Stimulated activated naive B cell treated with anti-CD40 and anti-IgM and Interleukin-4, amounts not matched to agents 10 μg/mL and 1 μg/mL and 100 μg/mL, for 72 hours (primary cell): Measurements from ENCODE around the gene ABLIM1.

ENCODE experiments used
- ATAC-seq, 2 donors: fragments of 150-1000 bp; cut with Tn5 transposase; replicated peaks; 2 replicates each; pipeline ENCODE4 v1.10.0; 2021; ENCODE audit warnings: moderate library complexity in 1 of 2
- DNase-seq: peaks from one replicate; pipeline ENCODE4 v3.0.0; 2021
- H3K27ac Mint-ChIP-seq: one replicate; pipeline ENCODE4 v1.8.0; 2022; ENCODE audit warnings: mild to moderate bottlenecking, mixed read lengths
- H3K27me3 Mint-ChIP-seq, 2 donors: one replicate each; pipeline ENCODE4 v1.8.0; 2022; ENCODE audit warnings: mixed read lengths in 2 of 2
- H3K36me3 Mint-ChIP-seq, 2 donors: one replicate each; pipeline ENCODE4 v1.8.0; 2022; ENCODE audit warnings: mixed read lengths in 2 of 2, mild to moderate bottlenecking in 1 of 2
- H3K4me1 Mint-ChIP-seq, 2 donors: one replicate each; pipeline ENCODE4 v1.8.0; 2022; ENCODE audit warnings: mixed read lengths in 2 of 2, mild to moderate bottlenecking in 1 of 2
- H3K4me3 Mint-ChIP-seq, 2 donors: one replicate each; pipeline ENCODE4 v1.8.0; 2022; ENCODE audit warnings: mild to moderate bottlenecking in 2 of 2, mixed read lengths in 2 of 2, moderate library complexity in 1 of 2
- H3K9me3 Mint-ChIP-seq, 2 donors: one replicate each; pipeline ENCODE4 v1.8.0; 2022; ENCODE audit warnings: mixed read lengths in 2 of 2, mild to moderate bottlenecking in 1 of 2

Gene ABLIM1

GRCh38 chr10:114458216-114458920 lies 199.7 kb downstream of the ABLIM1 start:
- no peak overlapping the region for H3K27ac Mint-ChIP-seq
- H3K4me3 Mint-ChIP-seq: no peak overlapping the region
- peaks cover 3 to 6% of the 10 kb centered on the region in 2 donors for H3K4me1 Mint-ChIP-seq
- H3K9me3 Mint-ChIP-seq: no peaks in the 10 kb centered on the region
- DNase-seq (no peak), ATAC-seq (no peak)
- peaks cover 30 to 41% of the 10 kb centered on the region in 2 donors for H3K36me3 Mint-ChIP-seq
- H3K27me3 Mint-ChIP-seq: no peaks in the 10 kb centered on the region

GRCh38 chr10:114453576-114453975 lies 204.5 kb downstream of the ABLIM1 start:
- ATAC-seq: no peak
- H3K4me3 Mint-ChIP-seq: no peak overlapping the region
- no peaks in the 10 kb centered on the region for H3K27me3 Mint-ChIP-seq
- H3K9me3 Mint-ChIP-seq: no peaks in the 10 kb centered on the region
- H3K4me1 Mint-ChIP-seq: no peaks in the 10 kb centered on the region
- H3K36me3 Mint-ChIP-seq: peaks cover 24 to 29% of the 10 kb centered on the region in 2 donors
- H3K27ac Mint-ChIP-seq: peak overlapping the region; percentile 1
- no peak for DNase-seq

- peaks cover 21 to 26% of the 10 kb centered on the region in 2 donors for H3K36me3 Mint-ChIP-seq
- no peaks in the 10 kb centered on the region for H3K4me1 Mint-ChIP-seq
- no peaks in the 10 kb centered on the region for H3K9me3 Mint-ChIP-seq
- no peaks in the 10 kb centered on the region for H3K27me3 Mint-ChIP-seq
- no peak overlapping the region for H3K27ac Mint-ChIP-seq
- DNase-seq: no peak
- no peak for ATAC-seq
- no peak overlapping the region for H3K4me3 Mint-ChIP-seq
Measured at GRCh38 chr10:114448897-114449296, 209.2 kb downstream of the ABLIM1 start.

GRCh38 chr10:114445332-114445731 lies 212.7 kb downstream of the ABLIM1 start:
- DNase-seq (no peak), ATAC-seq (no peak)
- peak overlapping the region; percentile 10 for H3K27ac Mint-ChIP-seq
- no peaks in the 10 kb centered on the region for H3K9me3 Mint-ChIP-seq
- H3K27me3 Mint-ChIP-seq: no peaks in the 10 kb centered on the region
- no peak overlapping the region for H3K4me3 Mint-ChIP-seq
- H3K4me1 Mint-ChIP-seq: no peaks in the 10 kb centered on the region
- peaks cover 20 to 26% of the 10 kb centered on the region in 2 donors for H3K36me3 Mint-ChIP-seq

- H3K9me3 Mint-ChIP-seq: no peaks in the 10 kb centered on the region
- H3K36me3 Mint-ChIP-seq: peaks cover 25 to 26% of the 10 kb centered on the region in 2 donors
Measured at GRCh38 chr10:114444819-114445218, 213.3 kb downstream of the ABLIM1 start.

GRCh38 chr10:114442091-114442630 lies 215.9 kb downstream of the ABLIM1 start:
- H3K36me3 Mint-ChIP-seq: peaks cover 33 to 43% of the 10 kb centered on the region in 2 donors
- no peaks in the 10 kb centered on the region for H3K27me3 Mint-ChIP-seq
- ATAC-seq (no peak), DNase-seq (no peak)
- no peak overlapping the region for H3K27ac Mint-ChIP-seq
- no peaks in the 10 kb centered on the region for H3K9me3 Mint-ChIP-seq
- no peaks in the 10 kb centered on the region for H3K4me1 Mint-ChIP-seq
- no peak overlapping the region for H3K4me3 Mint-ChIP-seq

More at GRCh38 chr10:114444819-114445218, 213.3 kb downstream of the ABLIM1 start:
- no peaks in the 10 kb centered on the region for H3K4me1 Mint-ChIP-seq
- no peak overlapping the region for H3K27ac Mint-ChIP-seq
- no peak for ATAC-seq
- H3K27me3 Mint-ChIP-seq: no peaks in the 10 kb centered on the region
- H3K4me3 Mint-ChIP-seq: no peak overlapping the region
- DNase-seq: no peak

- H3K9me3 Mint-ChIP-seq: no peaks in the 10 kb centered on the region
- no peak overlapping the region for H3K4me3 Mint-ChIP-seq
- ATAC-seq (no peak), DNase-seq (no peak)
- H3K27me3 Mint-ChIP-seq: no peaks in the 10 kb centered on the region
- peaks cover 36 to 47% of the 10 kb centered on the region in 2 donors for H3K36me3 Mint-ChIP-seq
- no peaks in the 10 kb centered on the region for H3K4me1 Mint-ChIP-seq
- no peak overlapping the region for H3K27ac Mint-ChIP-seq
Measured at GRCh38 chr10:114441107-114441506, 217.0 kb downstream of the ABLIM1 start.

GRCh38 chr10:114437473-114438292 lies 220.4 kb downstream of the ABLIM1 start:
- Mint-ChIP-seq H3K27me3 (no peaks in the 10 kb centered on the region), H3K9me3 (no peaks in the 10 kb centered on the region), H3K4me1 (no peaks in the 10 kb centered on the region), H3K4me3 (no peak overlapping the region), H3K27ac (no peak overlapping the region), H3K36me3 (peaks cover 33 to 56% of the 10 kb centered on the region in 2 donors)
- DNase-seq (no peak), ATAC-seq (peak; percentile 31 to 46)

GRCh38 chr10:114436941-114437340 lies 221.1 kb downstream of the ABLIM1 start:
- Mint-ChIP-seq H3K4me1 (no peaks in the 10 kb centered on the region), H3K4me3 (no peak overlapping the region), H3K36me3 (peaks cover 35 to 60% of the 10 kb centered on the region in 2 donors), H3K9me3 (no peaks in the 10 kb centered on the region), H3K27me3 (no peaks in the 10 kb centered on the region), H3K27ac (no peak overlapping the region)
- ATAC-seq (no peak), DNase-seq (no peak)

- H3K9me3 Mint-ChIP-seq: no peaks in the 10 kb centered on the region
- H3K4me3 Mint-ChIP-seq: no peak overlapping the region
- H3K36me3 Mint-ChIP-seq: peaks cover 25 to 48% of the 10 kb centered on the region in 2 donors
- no peaks in the 10 kb centered on the region for H3K27me3 Mint-ChIP-seq
- no peak overlapping the region for H3K27ac Mint-ChIP-seq
- no peak for DNase-seq
- no peak for ATAC-seq
- H3K4me1 Mint-ChIP-seq: no peaks in the 10 kb centered on the region
Measured at GRCh38 chr10:114432566-114433093, 225.4 kb downstream of the ABLIM1 start.

- Mint-ChIP-seq H3K36me3 (peaks cover 24 to 47% of the 10 kb centered on the region in 2 donors), H3K9me3 (no peaks in the 10 kb centered on the region), H3K4me3 (no peak overlapping the region), H3K27me3 (no peaks in the 10 kb centered on the region), H3K4me1 (no peaks in the 10 kb centered on the region), H3K27ac (no peak overlapping the region)
- no peak for ATAC-seq
- no peak for DNase-seq
Measured at GRCh38 chr10:114431414-114432135, 226.5 kb downstream of the ABLIM1 start.

- Mint-ChIP-seq H3K4me1 (no peaks in the 10 kb centered on the region), H3K4me3 (no peak overlapping the region), H3K36me3 (peaks cover 17 to 40% of the 10 kb centered on the region in 2 donors), H3K27ac (no peak overlapping the region), H3K27me3 (no peaks in the 10 kb centered on the region), H3K9me3 (no peaks in the 10 kb centered on the region)
- no peak for ATAC-seq
- DNase-seq: no peak
Measured at GRCh38 chr10:114430688-114431413, 227.2 kb downstream of the ABLIM1 start.

GRCh38 chr10:114429581-114430335 lies 228.3 kb downstream of the ABLIM1 start:
- peaks cover 15 to 35% of the 10 kb centered on the region in 2 donors for H3K36me3 Mint-ChIP-seq
- H3K4me3 Mint-ChIP-seq: no peak overlapping the region
- H3K4me1 Mint-ChIP-seq: no peaks in the 10 kb centered on the region
- ATAC-seq: no peak
- H3K27me3 Mint-ChIP-seq: no peaks in the 10 kb centered on the region
- no peak for DNase-seq
- H3K27ac Mint-ChIP-seq: no peak overlapping the region
- H3K9me3 Mint-ChIP-seq: no peaks in the 10 kb centered on the region
